Measurements from ENCODE around the gene WTIP. TPM values are rescaled to one million over a fixed set of nuclear protein-coding genes. Genes with fewer than 3 reads are reported as not detected.

The WTIP gene
- total and polyA plus RNA-seq, 10 donors = 0.78 to 14.1 (median 7.9) TPM

- Histone ChIP-seq H3K9me3 (no peaks in the 10 kb centered on the region), H3K4me3 (no peak overlapping the region), H3K27me3 (replicated peaks in 1 of 7) (peaks cover 0 to 41% (median 15%) of the 10 kb centered on the region in 7 donors), H3K36me3 (peaks cover 0 to 8% (median 0%) of the 10 kb centered on the region in 6 donors), H3K27ac (peak overlapping the region in 4 of 8 donors; percentile 8 to 47 (median 34)), H3K4me1 (peaks cover 0 to 36% (median 19%) of the 10 kb centered on the region in 6 donors)
- peak; percentile 35 for DNase-seq
- 52 to 69% (median 64%) methylated on average over 9 of the region's 9 CpGs for WGBS, 5 donors
- TF ChIP-seq POLR2AphosphoS5 (IDR thresholded peaks at IDR 0.05) = no peak
- TF ChIP-seq POLR2A (IDR thresholded peaks at IDR 0.05) = no peak
- TF ChIP-seq CTCF (IDR thresholded peaks at IDR 0.05 in 8 of 11, conservative IDR thresholded peaks at IDR 0.05 in 3 of 11) = no peak
- intact Hi-C loops (cut with DNase I; ENCODE audit: low total_unique reads) = no loop called here
Measured at GRCh38 chr19:34485831-34486230, 4.3 kb downstream of the WTIP start.

- peaks cover 0 to 19% (median 0%) of the 10 kb centered on the region in 6 donors for H3K36me3 ChIP-seq
- DNase-seq = peak; percentile 43
- no peak overlapping the region for H3K4me3 ChIP-seq
- H3K27ac ChIP-seq = no peak overlapping the region
- H3K27me3 ChIP-seq (replicated peaks in 1 of 7) = peaks cover 0 to 25% (median 5%) of the 10 kb centered on the region in 7 donors
- intact Hi-C loops (cut with DNase I; ENCODE audit: low total_unique reads) = no loop called here
- peaks cover 0 to 24% (median 12%) of the 10 kb centered on the region in 6 donors for H3K4me1 ChIP-seq
- 82 to 94% (median 86%) methylated on average over 7 of the region's 7 CpGs for WGBS, 5 donors
- TF ChIP-seq POLR2AphosphoS5 (IDR thresholded peaks at IDR 0.05) (no peak), POLR2A (IDR thresholded peaks at IDR 0.05) (no peak), CTCF (IDR thresholded peaks at IDR 0.05 in 8 of 11, conservative IDR thresholded peaks at IDR 0.05 in 3 of 11) (no peak)
- no peaks in the 10 kb centered on the region for H3K9me3 ChIP-seq
Measured at GRCh38 chr19:34487651-34488051, 6.1 kb downstream of the WTIP start.

- H3K4me1 ChIP-seq = peaks cover 0 to 11% (median 5%) of the 10 kb centered on the region in 6 donors
- peaks cover 0 to 33% (median 2%) of the 10 kb centered on the region in 6 donors for H3K36me3 ChIP-seq
- TF ChIP-seq POLR2AphosphoS5 (IDR thresholded peaks at IDR 0.05) (no peak), POLR2A (IDR thresholded peaks at IDR 0.05) (no peak), CTCF (IDR thresholded peaks at IDR 0.05 in 8 of 11, conservative IDR thresholded peaks at IDR 0.05 in 3 of 11) (no peak)
- no peak for DNase-seq
- H3K9me3 ChIP-seq = no peaks in the 10 kb centered on the region
- H3K4me3 ChIP-seq = no peak overlapping the region
- WGBS, 5 donors = 71 to 85% (median 77%) methylated on average over 5 to 7 of the region's 7 CpGs
- H3K27me3 ChIP-seq (replicated peaks in 1 of 7) = peaks cover 0 to 10% (median 0%) of the 10 kb centered on the region in 7 donors
- intact Hi-C loops (cut with DNase I; ENCODE audit: low total_unique reads) = no loop called here
- H3K27ac ChIP-seq = no peak overlapping the region
Measured at GRCh38 chr19:34489175-34489574, 7.6 kb downstream of the WTIP start.

- intact Hi-C loops (cut with DNase I; ENCODE audit: low total_unique reads) = no loop called here
- H3K36me3 ChIP-seq = peaks cover 0 to 44% (median 2%) of the 10 kb centered on the region in 6 donors
- no peaks in the 10 kb centered on the region for H3K27me3 ChIP-seq (replicated peaks in 1 of 7)
- H3K9me3 ChIP-seq = no peaks in the 10 kb centered on the region
- whole genome bisulfite sequencing, 5 donors = 89 to 97% (median 92%) methylated on average over 10 to 19 of the region's 19 CpGs
- no peak overlapping the region for H3K27ac ChIP-seq
- H3K4me1 ChIP-seq = peaks cover 0 to 7% (median 2%) of the 10 kb centered on the region in 6 donors
- DNase-seq = peak; percentile 64
- H3K4me3 ChIP-seq = no peak overlapping the region
- no peak for TF ChIP-seq POLR2A (IDR thresholded peaks at IDR 0.05)
- TF ChIP-seq CTCF (IDR thresholded peaks at IDR 0.05 in 8 of 11, conservative IDR thresholded peaks at IDR 0.05 in 3 of 11) = no peak
- TF ChIP-seq POLR2AphosphoS5 (IDR thresholded peaks at IDR 0.05) = no peak
Measured at GRCh38 chr19:34490141-34490766, 8.7 kb downstream of the WTIP start.

Measured in spleen (tissue), 11 donors.